Lower leg skin (tissue), 3 donors: ENCODE results near the gene KCNMA1.

ENCODE experiments used
- POLR2A ChIP-seq, 2 donors: fragments of 450-650 bp; IDR thresholded peaks; one replicate each; pipeline ENCODE4 v1.6.1; 2016 to 2017; ENCODE audit warnings: antibody characterized with exemption in 2 of 2, mild to moderate bottlenecking in 1 of 2, moderate library complexity in 1 of 2
- TF ChIP-seq, protein P1 (sequence below), 3 donors: fragments of 450-650 bp; IDR thresholded peaks; one replicate each; pipeline ENCODE4 v1.5.1; 2016; ENCODE audit warnings: antibody characterized with exemption in 3 of 3, mild to moderate bottlenecking in 3 of 3, moderate library complexity in 2 of 3

- no peak for TF ChIP-seq POLR2A (IDR thresholded peaks at IDR 0.05)
- TF ChIP-seq, protein P1, sequence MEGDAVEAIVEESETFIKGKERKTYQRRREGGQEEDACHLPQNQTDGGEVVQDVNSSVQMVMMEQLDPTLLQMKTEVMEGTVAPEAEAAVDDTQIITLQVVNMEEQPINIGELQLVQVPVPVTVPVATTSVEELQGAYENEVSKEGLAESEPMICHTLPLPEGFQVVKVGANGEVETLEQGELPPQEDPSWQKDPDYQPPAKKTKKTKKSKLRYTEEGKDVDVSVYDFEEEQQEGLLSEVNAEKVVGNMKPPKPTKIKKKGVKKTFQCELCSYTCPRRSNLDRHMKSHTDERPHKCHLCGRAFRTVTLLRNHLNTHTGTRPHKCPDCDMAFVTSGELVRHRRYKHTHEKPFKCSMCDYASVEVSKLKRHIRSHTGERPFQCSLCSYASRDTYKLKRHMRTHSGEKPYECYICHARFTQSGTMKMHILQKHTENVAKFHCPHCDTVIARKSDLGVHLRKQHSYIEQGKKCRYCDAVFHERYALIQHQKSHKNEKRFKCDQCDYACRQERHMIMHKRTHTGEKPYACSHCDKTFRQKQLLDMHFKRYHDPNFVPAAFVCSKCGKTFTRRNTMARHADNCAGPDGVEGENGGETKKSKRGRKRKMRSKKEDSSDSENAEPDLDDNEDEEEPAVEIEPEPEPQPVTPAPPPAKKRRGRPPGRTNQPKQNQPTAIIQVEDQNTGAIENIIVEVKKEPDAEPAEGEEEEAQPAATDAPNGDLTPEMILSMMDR (IDR thresholded peaks at IDR 0.05) = no peak
Observed at GRCh38 chr10:77149001-77149400, 488.6 kb downstream of the KCNMA1 start.
